Measurements from ENCODE around the gene SASH1.

- TF ChIP-seq CTCF (IDR thresholded peaks at IDR 0.05; ENCODE audit: low read length) = no peak
- no peak for TF ChIP-seq EZH2 (IDR thresholded peaks at IDR 0.05; ENCODE audit: borderline replicate concordance, low read length)
Measured at GRCh38 chr6:148538261-148539190, 195.9 kb downstream of the SASH1 start.
